ENCODE measurements around the gene TYR. TPM values are rescaled to one million over a fixed set of nuclear protein-coding genes. Genes with fewer than 3 reads are reported as not detected.

The TYR gene
- total RNA-seq, 1 donor from 2014 or later: not detected

Other genes with a start within 250 kb of the TYR start
- gene GRM5, start 111.9 kb upstream of the TYR start, total RNA-seq: 0.21 TPM in 1 of 2 replicates, not detected in the other